GM19395 (cell line): ENCODE results near the gene TMEM256.

ENCODE experiments used
- ATAC-seq: cut with Tn5 transposase; IDR thresholded peaks from one replicate; pipeline ENCODE4 v1.9.1; 2021; ENCODE audit warnings: mild to moderate bottlenecking, moderate library complexity; ENCODE audit not compliant: unreplicated experiment

The TMEM256 gene

GRCh38 chr17:7431231-7431630 is 27.3 kb upstream of the TMEM256 start:
- no peak for ATAC-seq

DNA sequence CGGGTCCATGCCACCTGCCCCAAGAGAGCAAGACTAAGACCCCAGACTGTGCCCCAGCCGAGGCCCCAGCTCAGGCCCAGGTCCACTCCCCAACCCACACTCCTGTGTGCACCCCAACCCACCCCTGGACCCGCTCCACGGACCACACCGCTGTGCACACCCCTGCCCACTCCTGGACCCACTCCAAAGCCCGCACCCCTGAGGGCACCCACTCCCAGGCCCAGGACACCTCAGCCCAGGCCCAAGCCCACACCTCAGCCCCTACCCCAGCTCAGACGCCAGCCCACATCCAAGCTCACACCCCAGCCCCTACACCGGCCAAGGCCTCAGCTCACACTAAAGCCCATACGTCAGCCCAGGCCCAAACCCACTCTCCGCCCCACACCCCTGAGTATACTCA is 25.8 kb upstream of the TMEM256 start:
- ATAC-seq = no peak

DNA sequence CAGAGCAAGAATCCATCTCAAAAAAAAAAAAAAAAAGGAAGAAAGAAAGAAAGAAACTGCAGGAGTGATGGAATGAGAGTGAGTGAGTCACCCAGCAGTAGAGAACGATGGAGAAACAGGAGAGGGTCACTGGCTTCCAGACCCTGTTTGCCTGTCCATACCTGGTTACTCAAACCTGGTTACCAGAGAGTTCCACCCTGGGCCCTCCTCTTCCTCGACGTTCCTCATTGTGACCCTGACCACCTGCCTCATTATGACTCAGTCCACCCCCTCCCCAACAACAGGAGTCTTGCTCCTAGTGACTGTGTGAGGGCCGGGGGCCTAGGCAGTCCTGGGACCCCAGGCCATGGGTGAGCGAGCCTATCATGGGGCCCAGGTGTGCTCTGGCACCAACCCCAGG is 24.7 kb upstream of the TMEM256 start, which contains the start of gene SPEM3:
Gene SPEM3 (plus strand): TSS at position 301 of the 400 bp plus-strand sequence. CDS start 46 bp downstream, at position 347.
- ATAC-seq = no peak

GRCh38 chr17:7427549-7427948 is 23.7 kb upstream of the TMEM256 start:
- ATAC-seq = no peak

GRCh38 chr17:7426896-7427489 is 23.1 kb upstream of the TMEM256 start:
- ATAC-seq = no peak

GRCh38 chr17:7426203-7426863 is 22.4 kb upstream of the TMEM256 start:
- no peak for ATAC-seq

- no peak for ATAC-seq
These were observed 21.9 kb upstream of the TMEM256 start for GRCh38 chr17:7425756-7426155.

DNA sequence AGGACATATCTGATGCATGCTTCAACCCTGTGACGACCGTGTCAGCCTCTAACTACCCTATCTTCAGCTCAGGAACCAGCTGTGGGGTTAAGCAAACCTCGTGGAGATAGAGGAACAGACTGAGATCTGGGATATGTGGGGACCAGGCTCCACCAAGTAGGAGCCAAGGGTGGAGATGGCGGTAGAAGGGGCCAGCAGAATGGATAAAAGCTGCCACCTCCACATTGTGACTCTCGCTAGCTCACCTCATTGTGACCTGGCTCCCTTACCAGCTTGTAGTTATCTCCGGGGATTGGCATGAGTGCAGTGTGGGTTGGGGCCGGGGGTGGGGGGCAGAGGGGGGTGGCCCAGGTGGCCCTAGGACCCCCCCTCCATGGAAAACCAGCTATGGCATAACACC is 21.4 kb upstream of the TMEM256 start, which contains the start of gene SPEM2:
Gene SPEM2 (plus strand): TSS at position 301 of the 400 bp plus-strand sequence. CDS start 73 bp downstream, at position 374.
- ATAC-seq = no peak

DNA sequence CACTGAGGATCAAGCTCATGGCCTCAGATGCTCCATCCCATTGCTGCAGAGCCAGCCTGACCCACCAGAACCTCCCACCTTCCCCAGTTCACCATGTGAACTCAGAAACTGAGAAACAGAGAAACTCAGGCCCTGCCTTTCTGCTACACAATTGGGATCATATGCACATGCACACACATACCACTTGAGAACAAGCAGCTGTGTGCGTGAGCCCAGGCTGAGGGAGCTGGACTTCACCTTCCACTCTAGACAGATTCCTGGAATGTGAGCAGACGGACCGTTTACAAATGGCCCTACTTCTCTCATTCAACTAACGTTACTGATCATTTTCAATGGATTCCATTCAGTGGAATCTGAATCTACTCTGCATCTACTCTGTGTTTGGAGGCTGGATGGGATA is 19.8 kb upstream of the TMEM256 start:
- ATAC-seq = no peak

GRCh38 chr17:7421186-7421585 is 17.3 kb upstream of the TMEM256 start:
- ATAC-seq = no peak

- ATAC-seq = no peak
These were observed 16.1 kb upstream of the TMEM256 start, which contains the start of gene SPEM1 for GRCh38 chr17:7419819-7420610. Gene SPEM1 (plus strand): TSS chr17:7420324. CDS start chr17:7420385, 61 bp downstream.

- ATAC-seq = no peak
These were observed 14.7 kb upstream of the TMEM256 start for GRCh38 chr17:7418472-7419152.

- ATAC-seq = no peak
These were observed 13.3 kb upstream of the TMEM256 start for GRCh38 chr17:7417056-7417655.

DNA sequence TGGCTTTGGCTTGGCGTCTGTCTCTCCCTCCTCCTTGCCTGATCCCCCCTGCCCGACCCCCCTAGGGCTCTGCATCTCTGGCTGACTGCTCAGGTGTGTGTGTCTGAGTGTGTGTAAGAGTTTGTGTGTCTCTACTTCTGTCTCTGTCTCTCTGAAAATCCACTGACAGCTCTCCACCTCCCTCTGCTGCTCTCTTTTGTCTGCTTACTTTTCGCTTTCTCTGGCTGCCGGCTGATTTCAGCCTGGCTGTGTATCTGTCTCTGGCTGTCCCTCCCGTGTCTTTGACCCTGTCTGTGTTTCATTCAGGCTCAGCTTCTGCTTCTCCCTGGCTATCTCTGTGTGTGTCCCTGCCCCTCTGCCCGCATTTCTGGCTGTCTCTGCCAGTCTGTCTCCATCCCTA is 12.4 kb upstream of the TMEM256 start:
- no peak for ATAC-seq

DNA sequence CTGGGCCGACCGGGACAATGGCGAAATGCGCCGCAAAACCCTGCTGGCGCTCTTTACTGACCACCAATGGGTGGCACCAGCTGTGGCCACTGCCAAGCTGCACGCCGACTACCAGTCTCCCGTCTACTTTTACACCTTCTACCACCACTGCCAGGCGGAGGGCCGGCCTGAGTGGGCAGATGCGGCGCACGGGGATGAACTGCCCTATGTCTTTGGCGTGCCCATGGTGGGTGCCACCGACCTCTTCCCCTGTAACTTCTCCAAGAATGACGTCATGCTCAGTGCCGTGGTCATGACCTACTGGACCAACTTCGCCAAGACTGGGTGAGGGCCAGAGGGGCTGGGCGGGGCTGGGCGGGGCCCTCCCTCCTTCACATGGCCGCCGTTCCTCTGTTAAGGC is 11.9 kb upstream of the TMEM256 start:
- ATAC-seq = no peak

- no peak for ATAC-seq
These were observed 10.9 kb upstream of the TMEM256 start for GRCh38 chr17:7414837-7415236.

- no peak for ATAC-seq
These were observed 9.6 kb upstream of the TMEM256 start for GRCh38 chr17:7413346-7413985.

DNA sequence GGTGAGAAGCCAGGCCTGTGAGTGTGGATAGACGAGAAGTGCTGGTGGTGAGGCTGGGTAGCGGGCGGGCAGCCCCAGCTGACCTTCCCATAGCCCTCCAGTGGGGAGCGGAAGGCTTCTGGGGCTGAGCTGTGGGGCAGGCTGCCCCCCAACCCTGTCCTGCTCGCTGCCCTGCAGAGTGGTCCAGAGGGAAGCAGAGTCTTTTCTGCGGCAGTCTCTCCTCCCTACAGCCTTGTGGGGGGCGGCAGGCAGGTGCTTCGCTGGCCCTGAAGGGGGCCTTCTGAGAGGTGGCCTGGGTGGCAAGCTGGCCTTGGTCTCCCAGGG is 7.5 kb upstream of the TMEM256 start:
- no peak for ATAC-seq

GRCh38 chr17:7410634-7411426 is 6.9 kb upstream of the TMEM256 start:
- ATAC-seq = no peak

DNA sequence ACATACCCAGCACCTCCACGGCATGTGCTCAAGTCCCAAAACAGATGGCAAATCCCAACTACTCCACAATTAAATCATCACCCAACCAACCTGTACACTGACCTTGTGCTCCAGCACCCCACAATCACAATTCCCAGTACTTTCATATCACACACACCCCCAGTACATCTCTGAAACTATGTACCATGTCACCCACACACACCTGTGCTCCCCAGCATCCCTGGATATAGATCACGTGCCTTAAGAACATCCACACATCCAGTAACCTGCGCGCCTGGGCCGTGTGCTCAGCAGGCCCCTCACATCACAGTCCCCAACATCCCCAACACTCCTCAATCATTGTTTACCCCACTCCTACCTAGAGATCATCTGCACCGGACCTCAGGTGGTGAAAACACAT is 5.8 kb upstream of the TMEM256 start:
- no peak for ATAC-seq
